GM12875 (cell line): ENCODE measurements around the gene NAALADL2.

Experiments
- H3K4me3 ChIP-seq: one replicate; pipeline ENCODE4 v1.5.1; 2011; ENCODE audit warnings: low read depth, low read length, control low read depth
- TF ChIP-seq, protein P1 (sequence below): IDR thresholded peaks from 2 replicates; pipeline ENCODE4 v1.5.1; 2011; ENCODE audit warnings: low read depth, mild to moderate bottlenecking, control low read depth, inconsistent platforms, low read length, moderate library complexity, borderline replicate concordance; ENCODE audit not compliant: insufficient read depth

NAALADL2 gene

DNA sequence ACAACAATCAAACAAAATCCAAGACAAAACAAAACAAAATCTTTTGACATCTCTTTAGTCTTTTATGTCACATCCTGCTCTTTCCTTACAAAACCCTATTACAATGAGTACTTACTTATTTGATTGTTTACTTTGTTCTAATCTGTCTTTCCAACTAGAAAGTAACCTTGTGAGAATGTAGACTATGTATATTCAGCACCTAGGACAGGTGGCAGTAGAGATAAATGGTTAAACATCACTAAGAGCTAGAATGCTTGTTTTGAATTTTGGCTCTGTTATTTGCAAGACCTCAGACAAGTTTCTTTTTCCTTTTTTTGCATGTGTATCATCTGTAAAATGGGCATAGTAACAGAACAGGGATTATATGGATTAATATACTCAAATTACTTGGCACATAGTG is 33.1 kb upstream of the NAALADL2 start:
- H3K4me3 ChIP-seq, result no peak overlapping the region
- TF ChIP-seq, protein P1, sequence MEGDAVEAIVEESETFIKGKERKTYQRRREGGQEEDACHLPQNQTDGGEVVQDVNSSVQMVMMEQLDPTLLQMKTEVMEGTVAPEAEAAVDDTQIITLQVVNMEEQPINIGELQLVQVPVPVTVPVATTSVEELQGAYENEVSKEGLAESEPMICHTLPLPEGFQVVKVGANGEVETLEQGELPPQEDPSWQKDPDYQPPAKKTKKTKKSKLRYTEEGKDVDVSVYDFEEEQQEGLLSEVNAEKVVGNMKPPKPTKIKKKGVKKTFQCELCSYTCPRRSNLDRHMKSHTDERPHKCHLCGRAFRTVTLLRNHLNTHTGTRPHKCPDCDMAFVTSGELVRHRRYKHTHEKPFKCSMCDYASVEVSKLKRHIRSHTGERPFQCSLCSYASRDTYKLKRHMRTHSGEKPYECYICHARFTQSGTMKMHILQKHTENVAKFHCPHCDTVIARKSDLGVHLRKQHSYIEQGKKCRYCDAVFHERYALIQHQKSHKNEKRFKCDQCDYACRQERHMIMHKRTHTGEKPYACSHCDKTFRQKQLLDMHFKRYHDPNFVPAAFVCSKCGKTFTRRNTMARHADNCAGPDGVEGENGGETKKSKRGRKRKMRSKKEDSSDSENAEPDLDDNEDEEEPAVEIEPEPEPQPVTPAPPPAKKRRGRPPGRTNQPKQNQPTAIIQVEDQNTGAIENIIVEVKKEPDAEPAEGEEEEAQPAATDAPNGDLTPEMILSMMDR, result no peak

- H3K4me3 ChIP-seq, result no peak overlapping the region
- TF ChIP-seq, protein P1, result no peak
Observed at GRCh38 chr3:174844746-174845145, 14.4 kb upstream of the NAALADL2 start.

- TF ChIP-seq, protein P1, result no peak
- no peak overlapping the region for H3K4me3 ChIP-seq
Observed at GRCh38 chr3:174846055-174846454, 13.1 kb upstream of the NAALADL2 start.

- TF ChIP-seq, protein P1, result no peak
- H3K4me3 ChIP-seq, result no peak overlapping the region
Observed at GRCh38 chr3:174854987-174855386, 4.1 kb upstream of the NAALADL2 start.

DNA sequence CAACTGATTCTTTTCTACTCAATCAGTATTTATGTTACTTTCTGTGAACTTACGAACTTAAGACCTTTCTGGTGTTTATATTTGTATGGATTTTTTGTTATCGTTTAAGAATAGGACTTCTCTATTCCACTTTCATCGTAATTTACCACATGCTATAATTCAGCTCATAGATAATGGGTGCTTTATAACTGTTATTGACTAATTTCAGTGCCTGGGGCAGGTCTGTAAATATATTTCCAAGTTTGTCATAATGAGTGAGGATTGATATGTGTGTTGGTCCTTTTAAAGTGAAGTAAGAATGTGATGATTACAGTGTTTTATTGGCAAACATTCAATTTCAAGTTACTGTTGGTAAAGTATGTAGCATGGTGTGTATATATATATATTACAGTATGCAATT is 1.8 kb upstream of the NAALADL2 start:
- TF ChIP-seq, protein P1, result no peak
- no peak overlapping the region for H3K4me3 ChIP-seq

DNA sequence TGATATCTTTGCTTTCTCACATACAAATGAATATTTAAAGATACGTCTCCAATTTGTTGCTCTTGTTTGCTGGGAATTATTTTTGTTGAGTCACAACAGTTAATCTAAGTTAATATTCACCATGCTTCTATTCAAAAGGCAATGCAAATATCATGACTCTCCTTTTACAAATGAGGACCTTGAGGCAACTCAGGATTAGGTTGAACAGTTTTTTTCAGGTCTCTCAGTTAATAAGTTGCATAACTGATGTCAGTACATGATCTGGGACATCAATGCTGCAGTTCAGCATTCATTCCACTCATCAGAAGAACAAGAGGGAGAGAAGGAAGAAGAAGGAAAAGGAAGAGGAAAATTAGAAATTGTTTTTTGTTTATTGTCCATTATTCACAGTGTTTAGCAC is 781 bp upstream of the NAALADL2 start:
- no peak overlapping the region for H3K4me3 ChIP-seq
- TF ChIP-seq, protein P1, result no peak

- H3K4me3 ChIP-seq, result no peak overlapping the region
- TF ChIP-seq, protein P1, result no peak
Observed at GRCh38 chr3:174859756-174860155, 622 bp downstream of the NAALADL2 start.
